GM19468 (cell line): ENCODE results near the gene ACTN3.
"Not testable (repeated sequence)": the region's sequence is repeated elsewhere in the genome, so short reads cannot be mapped to it uniquely, and the experiment has no call there.

Experiments used
- ATAC-seq: cut with Tn5 transposase; IDR thresholded peaks from one replicate; pipeline ENCODE4 v1.9.1; 2021; ENCODE audit warnings: mild to moderate bottlenecking, moderate library complexity, moderate number of reproducible peaks; ENCODE audit not compliant: unreplicated experiment; ENCODE audit errors: extremely low read depth

The ACTN3 gene

GRCh38 chr11:66562907-66563583, 16.3 kb downstream of the ACTN3 start:
- ATAC-seq = no peak

- no peak for ATAC-seq
Observed at GRCh38 chr11:66563832-66564231, 17.1 kb downstream of the ACTN3 start.

GRCh38 chr11:66564538-66564937, 17.8 kb downstream of the ACTN3 start:
- no peak for ATAC-seq

GRCh38 chr11:66564984-66565383, 18.3 kb downstream of the ACTN3 start:
- ATAC-seq = no peak

- no peak for ATAC-seq
Observed at GRCh38 chr11:66566221-66566620, 19.5 kb downstream of the ACTN3 start.

- no peak for ATAC-seq
Observed at GRCh38 chr11:66567787-66568123, 21.1 kb downstream of the ACTN3 start.

GRCh38 chr11:66568124-66568916, 21.6 kb downstream of the ACTN3 start, which contains the start of gene CTSF:
Gene CTSF (minus strand): TSS chr11:66568606. CDS start chr11:66568486, 120 bp downstream.
- ATAC-seq = no peak

- no peak for ATAC-seq
Observed at GRCh38 chr11:66569076-66569475, 22.4 kb downstream of the ACTN3 start.

GRCh38 chr11:66570079-66570849, 23.6 kb downstream of the ACTN3 start:
- no peak for ATAC-seq

GRCh38 chr11:66570850-66571180, 24.1 kb downstream of the ACTN3 start:
- ATAC-seq = no peak

GRCh38 chr11:66579017-66579606, 32.4 kb downstream of the ACTN3 start:
- no peak for ATAC-seq

GRCh38 chr11:66580803-66581202, 34.1 kb downstream of the ACTN3 start:
- ATAC-seq = no peak

GRCh38 chr11:66581261-66581660, 34.6 kb downstream of the ACTN3 start:
- ATAC-seq = no peak

- not testable (repeated sequence) for ATAC-seq
Observed at GRCh38 chr11:66582565-66583147, 36.0 kb downstream of the ACTN3 start.

- ATAC-seq = not testable (repeated sequence)
Observed at GRCh38 chr11:66585447-66585846, 38.7 kb downstream of the ACTN3 start.

- no peak for ATAC-seq
Observed at GRCh38 chr11:66586136-66586535, 39.4 kb downstream of the ACTN3 start.

- not testable (repeated sequence) for ATAC-seq
Observed at GRCh38 chr11:66589315-66589714, 42.6 kb downstream of the ACTN3 start.

- ATAC-seq = no peak
Observed at GRCh38 chr11:66589996-66590675, 43.4 kb downstream of the ACTN3 start.

- no peak for ATAC-seq
Observed at GRCh38 chr11:66591175-66591574, 44.5 kb downstream of the ACTN3 start.
